OCI-LY1 (cell line): ENCODE data around the gene SPINK5.

ENCODE experiments used
- EZH2 ChIP-seq: fragments of 200-600 bp; sonication (generic), shearing (Covaris generic); IDR thresholded peaks from 2 replicates; pipeline ENCODE4 v1.8.0; 2017; ENCODE audit warnings: borderline replicate concordance, mixed run types, mild to moderate bottlenecking, antibody characterized with exemption, low read length, moderate library complexity, mixed read lengths
- TF ChIP-seq, protein P1 (sequence below): fragments of 200-600 bp; sonication (generic), shearing (Covaris generic); IDR thresholded peaks from 2 replicates; pipeline ENCODE4 v1.5.1; 2017; ENCODE audit warnings: mild to moderate bottlenecking, antibody characterized with exemption, low read length, moderate library complexity, mixed read lengths

DNA sequence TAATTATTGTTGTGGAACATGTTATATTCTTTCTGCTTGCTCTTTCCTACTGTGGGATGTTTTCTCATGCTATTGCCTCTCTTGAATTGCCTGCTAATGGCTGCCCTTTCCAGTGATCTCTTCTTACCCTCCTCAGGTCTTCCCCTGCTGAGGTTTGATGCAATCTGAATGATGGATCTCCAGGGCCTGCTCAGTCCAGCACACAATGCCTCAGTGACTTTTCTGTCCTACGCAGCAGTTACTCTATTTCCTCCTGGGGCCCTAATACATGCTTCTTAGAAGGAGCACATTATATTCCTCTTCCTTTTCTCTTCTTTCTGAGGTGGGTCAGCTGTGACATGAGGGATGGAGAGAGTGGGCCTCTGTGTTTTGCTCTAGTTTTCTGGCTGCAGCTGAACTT, 104.5 kb downstream of the SPINK5 start, which contains the start of gene SPINK14:
- TF ChIP-seq, protein P1, sequence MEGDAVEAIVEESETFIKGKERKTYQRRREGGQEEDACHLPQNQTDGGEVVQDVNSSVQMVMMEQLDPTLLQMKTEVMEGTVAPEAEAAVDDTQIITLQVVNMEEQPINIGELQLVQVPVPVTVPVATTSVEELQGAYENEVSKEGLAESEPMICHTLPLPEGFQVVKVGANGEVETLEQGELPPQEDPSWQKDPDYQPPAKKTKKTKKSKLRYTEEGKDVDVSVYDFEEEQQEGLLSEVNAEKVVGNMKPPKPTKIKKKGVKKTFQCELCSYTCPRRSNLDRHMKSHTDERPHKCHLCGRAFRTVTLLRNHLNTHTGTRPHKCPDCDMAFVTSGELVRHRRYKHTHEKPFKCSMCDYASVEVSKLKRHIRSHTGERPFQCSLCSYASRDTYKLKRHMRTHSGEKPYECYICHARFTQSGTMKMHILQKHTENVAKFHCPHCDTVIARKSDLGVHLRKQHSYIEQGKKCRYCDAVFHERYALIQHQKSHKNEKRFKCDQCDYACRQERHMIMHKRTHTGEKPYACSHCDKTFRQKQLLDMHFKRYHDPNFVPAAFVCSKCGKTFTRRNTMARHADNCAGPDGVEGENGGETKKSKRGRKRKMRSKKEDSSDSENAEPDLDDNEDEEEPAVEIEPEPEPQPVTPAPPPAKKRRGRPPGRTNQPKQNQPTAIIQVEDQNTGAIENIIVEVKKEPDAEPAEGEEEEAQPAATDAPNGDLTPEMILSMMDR: no peak
- no peak for TF ChIP-seq EZH2
